HG03469 (cell line): ENCODE measurements around the gene PTPRF.
A peak's percentile ranks its signal among the peaks of the same experiment; 100 is the strongest.

Source experiments
- ATAC-seq: cut with Tn5 transposase; IDR thresholded peaks from one replicate; pipeline ENCODE4 v1.9.1; 2021; ENCODE audit warnings: mild to moderate bottlenecking, moderate library complexity, moderate number of reproducible peaks; ENCODE audit not compliant: unreplicated experiment

PTPRF gene

DNA sequence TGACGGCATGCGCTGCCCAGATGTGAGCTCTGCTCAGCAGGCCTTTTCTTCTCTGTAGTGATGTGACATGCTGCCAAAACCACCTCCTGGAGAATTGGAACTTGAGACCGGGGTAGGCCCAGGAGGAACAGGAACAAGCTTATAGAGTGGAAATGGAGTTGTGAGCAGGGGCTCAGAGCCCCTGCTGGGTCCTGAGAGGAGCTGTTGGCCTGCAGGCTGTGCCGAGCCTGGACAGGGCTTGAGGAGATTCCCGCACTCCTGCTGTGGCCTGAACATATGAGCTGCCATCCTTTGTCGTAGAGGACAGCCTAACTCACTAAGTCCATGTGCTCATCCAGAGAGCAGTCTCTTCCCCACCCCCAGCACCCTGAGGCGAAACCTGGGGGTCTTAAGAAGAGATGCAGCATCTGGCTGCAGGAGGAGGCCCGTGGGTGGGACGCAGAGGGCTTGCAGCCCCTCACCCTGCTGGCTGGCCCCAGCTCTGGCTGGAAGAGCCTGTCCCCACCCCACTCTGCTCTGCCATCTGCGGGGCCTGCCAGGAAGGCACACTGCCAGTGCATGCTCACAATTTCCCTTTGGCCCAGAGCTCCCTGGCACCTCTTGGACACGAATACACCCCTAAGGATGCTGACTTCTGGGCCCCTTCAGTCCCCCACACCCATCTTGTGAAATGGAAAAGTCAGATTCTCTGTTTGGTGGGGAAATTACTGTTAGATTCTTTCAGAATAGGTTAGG lies 42.5 kb downstream of the PTPRF start:
- no peak for ATAC-seq

GRCh38 chr1:43576521-43576920 lies 45.8 kb downstream of the PTPRF start:
- ATAC-seq, result no peak

GRCh38 chr1:43577655-43578542 lies 47.2 kb downstream of the PTPRF start:
- ATAC-seq, result no peak

DNA sequence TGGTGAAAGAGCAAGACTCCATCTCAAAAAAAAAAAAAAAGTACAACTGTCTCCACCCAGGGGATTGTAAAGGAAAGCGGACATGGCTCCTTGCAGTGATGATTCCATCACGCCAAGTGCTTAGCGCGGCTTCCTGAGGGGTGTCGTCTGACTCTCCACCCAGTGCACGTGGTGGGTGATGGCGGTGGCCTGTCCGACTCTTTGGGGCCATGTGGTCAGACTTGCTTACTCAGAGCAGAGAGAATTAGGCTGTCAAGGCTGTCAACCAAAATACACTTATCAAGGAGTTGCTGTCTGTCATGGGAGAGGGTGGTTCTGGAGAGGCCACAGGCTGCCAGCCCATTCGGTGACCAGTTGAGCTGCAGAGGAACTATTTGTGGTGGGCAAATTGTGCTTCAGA lies 49.4 kb downstream of the PTPRF start:
- ATAC-seq, result no peak

DNA sequence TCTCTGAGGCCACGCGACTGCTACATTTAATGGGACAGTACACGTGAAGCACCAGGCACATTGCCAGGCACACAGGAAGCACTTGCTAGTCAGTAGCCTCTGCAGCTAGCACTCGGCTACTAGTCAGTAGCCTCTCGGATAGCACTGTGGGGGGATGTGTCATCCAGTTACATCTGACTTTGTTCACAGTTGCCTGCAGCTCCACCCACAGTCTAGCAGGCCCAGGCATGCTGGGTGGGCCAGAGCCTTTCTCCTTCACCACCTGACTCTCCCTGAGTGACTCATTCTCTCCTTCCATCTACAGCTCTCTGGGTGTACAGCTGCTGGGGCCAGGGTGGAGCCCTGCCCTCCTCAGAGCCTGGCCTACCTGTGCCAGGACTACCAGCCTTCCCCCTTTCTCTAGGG lies 51.5 kb downstream of the PTPRF start:
- ATAC-seq, result peak; percentile 54

DNA sequence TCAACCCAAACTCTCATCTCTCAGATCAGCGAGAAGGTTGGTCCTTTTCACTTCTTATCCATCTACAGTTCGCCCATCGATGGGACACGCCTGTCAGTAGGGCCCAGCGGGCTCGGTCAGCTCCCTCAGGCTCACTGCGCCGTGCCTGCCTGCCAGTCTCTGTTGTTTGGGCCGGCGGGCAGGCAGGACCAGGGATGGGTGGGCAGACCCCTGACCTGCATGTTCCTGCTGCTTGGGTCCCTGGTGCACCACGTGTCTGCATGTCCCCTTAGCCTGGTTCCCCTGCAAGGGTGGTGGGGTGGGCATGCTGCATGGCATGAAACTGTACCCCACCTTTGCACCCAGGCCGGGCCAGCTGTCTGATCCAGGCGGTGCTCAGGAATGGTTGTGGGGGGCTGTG lies 52.4 kb downstream of the PTPRF start:
- no peak for ATAC-seq

- no peak for ATAC-seq
Observed at GRCh38 chr1:43584204-43584603, 53.5 kb downstream of the PTPRF start.

- ATAC-seq, result no peak
Observed at GRCh38 chr1:43585557-43585956, 54.9 kb downstream of the PTPRF start.

DNA sequence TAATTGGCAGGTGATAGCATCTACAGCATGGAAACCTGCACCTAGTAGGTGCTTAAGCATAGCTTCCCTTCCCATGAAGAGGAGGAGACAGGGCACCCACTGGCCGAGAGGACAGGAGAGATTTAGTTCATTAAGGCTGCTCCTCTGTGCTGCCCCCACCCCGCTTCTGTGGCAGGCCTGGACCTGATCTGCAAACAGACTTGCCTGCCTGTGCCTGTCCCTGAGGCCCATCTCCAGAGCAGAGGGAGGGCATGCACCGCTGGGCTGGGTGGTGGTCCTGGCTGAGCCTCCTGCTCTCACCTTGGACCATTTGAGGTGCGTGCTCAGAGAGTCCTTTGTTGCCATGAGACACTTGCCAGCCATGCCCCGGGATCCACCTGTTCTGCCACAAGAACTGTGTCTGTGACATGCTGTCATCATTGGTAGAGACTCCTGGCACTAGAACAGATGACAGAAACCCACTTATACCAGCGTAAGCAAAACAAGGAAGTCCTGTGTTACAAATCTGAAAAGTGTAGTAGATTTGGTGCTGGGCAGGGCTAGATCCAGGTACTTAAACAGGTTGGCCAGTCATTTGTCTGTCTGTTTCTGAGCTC lies 55.6 kb downstream of the PTPRF start:
- no peak for ATAC-seq

GRCh38 chr1:43587001-43587400 lies 56.3 kb downstream of the PTPRF start:
- ATAC-seq, result no peak

DNA sequence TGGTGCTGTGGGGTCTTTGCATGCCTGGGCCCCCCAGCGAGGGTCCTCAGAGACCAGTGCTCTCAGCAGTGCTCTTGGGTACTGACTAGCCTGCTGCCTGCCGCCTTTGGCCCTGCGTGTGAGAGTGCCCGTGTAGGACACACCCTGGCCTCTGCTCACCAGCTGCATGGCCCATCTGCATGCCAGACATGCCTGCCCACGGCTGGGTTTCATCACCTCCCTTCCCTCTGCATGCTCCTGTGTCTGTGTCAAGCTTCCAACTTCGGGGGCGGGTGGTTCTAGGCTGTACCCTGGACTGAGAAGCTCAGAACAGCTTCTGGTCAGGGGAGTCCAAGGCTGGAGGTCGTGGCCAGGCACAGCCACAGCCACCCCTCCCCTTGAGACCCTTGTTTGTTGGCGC lies 56.9 kb downstream of the PTPRF start:
- no peak for ATAC-seq

DNA sequence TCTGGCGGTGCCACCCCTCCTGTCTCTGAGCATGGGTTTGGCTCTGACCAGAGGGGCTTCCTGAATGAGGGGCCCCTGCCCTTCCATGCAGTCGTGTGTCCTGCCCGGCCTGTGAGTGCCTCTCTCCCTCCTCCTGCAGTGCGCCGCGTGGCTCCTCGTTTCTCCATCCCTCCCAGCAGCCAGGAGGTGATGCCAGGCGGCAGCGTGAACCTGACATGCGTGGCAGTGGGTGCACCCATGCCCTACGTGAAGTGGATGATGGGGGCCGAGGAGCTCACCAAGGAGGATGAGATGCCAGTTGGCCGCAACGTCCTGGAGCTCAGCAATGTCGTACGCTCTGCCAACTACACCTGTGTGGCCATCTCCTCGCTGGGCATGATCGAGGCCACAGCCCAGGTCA lies 57.9 kb downstream of the PTPRF start:
- no peak for ATAC-seq

DNA sequence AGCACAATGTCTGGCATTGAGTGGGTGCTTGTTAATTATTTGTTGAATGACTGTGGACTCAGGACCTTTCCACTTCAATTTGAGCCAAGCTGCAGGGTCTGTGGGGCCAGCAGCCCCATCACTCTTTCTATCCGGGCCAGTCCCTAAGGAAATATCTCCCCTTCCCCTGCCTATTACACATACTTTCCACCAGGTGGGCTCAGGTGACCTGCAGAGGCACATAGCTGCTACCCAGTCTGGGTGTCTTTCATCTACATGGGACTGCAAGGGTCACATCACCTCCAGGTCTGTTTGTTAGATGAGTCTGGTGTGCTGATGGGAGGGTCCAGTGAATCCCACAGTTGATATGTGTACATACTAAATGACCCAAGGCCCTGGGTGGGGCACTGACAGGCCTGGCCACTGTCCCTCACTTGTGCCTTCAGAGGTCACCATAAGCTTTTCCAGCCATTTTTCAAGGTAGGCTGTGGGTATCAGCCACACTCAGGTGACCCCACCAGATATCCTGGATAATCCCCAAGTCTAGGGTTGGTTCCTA lies 59.8 kb downstream of the PTPRF start:
- no peak for ATAC-seq

GRCh38 chr1:43591181-43591580 lies 60.5 kb downstream of the PTPRF start:
- ATAC-seq, result no peak

DNA sequence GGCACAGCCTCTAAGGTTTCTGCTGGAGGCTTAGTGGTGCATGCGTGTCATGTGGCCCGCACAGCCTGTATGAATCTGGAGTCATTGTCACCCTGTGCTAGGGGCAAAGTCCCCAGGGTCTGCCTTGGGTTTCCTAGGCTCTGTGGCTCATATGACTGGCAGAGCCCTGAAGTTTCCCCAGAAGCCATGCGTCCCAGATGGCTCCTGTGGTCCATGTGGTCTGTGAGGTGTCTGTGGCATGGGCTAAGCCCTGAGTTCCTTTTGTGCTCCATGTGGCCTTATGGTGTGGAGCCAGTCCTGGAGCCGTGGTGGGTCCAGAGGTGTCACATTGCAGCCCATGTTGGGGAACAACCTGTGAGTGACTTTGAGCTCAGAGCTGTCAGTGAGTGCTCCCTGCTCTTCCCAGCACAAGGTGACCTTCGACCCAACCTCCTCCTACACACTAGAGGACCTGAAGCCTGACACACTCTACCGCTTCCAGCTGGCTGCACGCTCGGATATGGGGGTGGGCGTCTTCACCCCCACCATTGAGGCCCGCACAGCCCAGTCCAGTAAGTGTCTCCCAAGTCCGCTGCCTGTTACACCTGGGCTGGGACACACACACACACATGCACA lies 61.5 kb downstream of the PTPRF start:
- no peak for ATAC-seq

GRCh38 chr1:43592974-43593683 lies 62.4 kb downstream of the PTPRF start:
- no peak for ATAC-seq

GRCh38 chr1:43596579-43596978 lies 65.9 kb downstream of the PTPRF start:
- ATAC-seq, result no peak

DNA sequence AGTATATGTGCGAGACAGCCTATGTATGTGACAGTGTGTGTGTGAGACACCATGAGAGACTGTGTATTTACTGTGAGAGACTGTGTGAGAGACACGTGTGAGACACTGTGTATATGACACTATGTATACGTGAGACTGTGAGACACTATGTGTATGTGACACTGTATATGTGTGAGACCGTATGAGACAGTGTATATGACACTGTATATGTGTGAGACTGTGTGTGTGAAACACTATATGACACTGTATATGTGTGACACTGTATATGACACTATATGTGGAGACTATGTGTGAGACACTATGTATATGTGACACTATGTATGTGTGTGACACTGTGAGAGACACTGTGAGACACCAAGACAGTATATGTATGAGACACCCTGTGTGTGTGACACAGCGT lies 66.3 kb downstream of the PTPRF start:
- no peak for ATAC-seq

DNA sequence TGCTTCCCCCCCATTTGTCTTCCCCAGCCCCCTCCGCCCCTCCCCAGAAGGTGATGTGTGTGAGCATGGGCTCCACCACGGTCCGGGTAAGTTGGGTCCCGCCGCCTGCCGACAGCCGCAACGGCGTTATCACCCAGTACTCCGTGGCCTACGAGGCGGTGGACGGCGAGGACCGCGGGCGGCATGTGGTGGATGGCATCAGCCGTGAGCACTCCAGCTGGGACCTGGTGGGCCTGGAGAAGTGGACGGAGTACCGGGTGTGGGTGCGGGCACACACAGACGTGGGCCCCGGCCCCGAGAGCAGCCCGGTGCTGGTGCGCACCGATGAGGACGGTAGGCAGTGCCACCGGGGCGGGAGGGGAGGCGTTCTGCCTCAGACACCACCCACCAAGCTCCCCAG lies 67.0 kb downstream of the PTPRF start:
- ATAC-seq, result no peak

- no peak for ATAC-seq
Observed at GRCh38 chr1:43598622-43599021, 67.9 kb downstream of the PTPRF start.
